Nephron (organoid): ENCODE results near the gene GAB1.
"Not testable (repeated sequence)": the region's sequence is repeated elsewhere in the genome, so short reads cannot be mapped to it uniquely, and the experiment has no call there.

ENCODE experiments used
- H3K27ac Mint-ChIP-seq, 3 experiments: 2 replicates each; pipeline ENCODE4 v1.8.0; 2020; ENCODE audit warnings: mixed read lengths in 3 of 3, mild to moderate bottlenecking in 2 of 3, moderate library complexity in 1 of 3
- H3K27me3 Mint-ChIP-seq: 2 replicates; pipeline ENCODE4 v1.8.0; 2021; ENCODE audit warnings: low read depth, mild to moderate bottlenecking, moderate library complexity, mixed read lengths
- H3K36me3 Mint-ChIP-seq: 2 replicates; pipeline ENCODE4 v1.8.0; 2020; ENCODE audit warnings: low read depth, mixed read lengths
- H3K4me1 Mint-ChIP-seq: 2 replicates; pipeline ENCODE4 v1.8.0; 2020; ENCODE audit warnings: mixed read lengths
- H3K4me3 Mint-ChIP-seq, 3 experiments: 2 replicates each; pipeline ENCODE4 v1.8.0; 2020; ENCODE audit warnings: mild to moderate bottlenecking in 3 of 3, mixed read lengths in 3 of 3, moderate library complexity in 2 of 3
- H3K9me3 Mint-ChIP-seq: 2 replicates; pipeline ENCODE4 v1.8.0; 2020; ENCODE audit warnings: mixed read lengths
- TF ChIP-seq, protein P1 (sequence below), 3 experiments: fragments of 200-600 bp; sonication (generic); IDR thresholded peaks; one replicate each; pipeline ENCODE4 v1.5.0; 2021; ENCODE audit warnings: antibody characterized with exemption in 3 of 3; ENCODE audit not compliant: unreplicated experiment in 3 of 3

The GAB1 gene

DNA sequence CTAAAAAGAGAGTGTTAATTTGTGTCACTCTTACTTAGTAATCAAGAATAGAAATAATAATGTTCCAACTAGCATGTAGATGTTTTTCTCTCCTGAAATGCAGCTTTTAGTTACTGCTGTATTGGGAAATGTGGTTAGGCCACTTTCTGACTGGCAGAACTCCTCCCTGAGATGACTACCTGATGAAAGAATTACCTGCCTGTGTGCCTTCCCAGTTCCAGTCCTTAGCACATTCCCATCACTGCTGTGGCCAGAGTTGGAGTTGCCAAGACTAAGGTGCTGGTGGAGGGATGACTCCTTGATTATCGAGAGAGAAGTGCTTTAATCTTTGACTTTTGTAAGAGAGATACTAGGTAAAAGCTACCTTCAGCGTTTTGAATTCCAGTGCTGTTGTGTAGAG lies 9.5 kb downstream of the GAB1 start:
- TF ChIP-seq, protein P1, sequence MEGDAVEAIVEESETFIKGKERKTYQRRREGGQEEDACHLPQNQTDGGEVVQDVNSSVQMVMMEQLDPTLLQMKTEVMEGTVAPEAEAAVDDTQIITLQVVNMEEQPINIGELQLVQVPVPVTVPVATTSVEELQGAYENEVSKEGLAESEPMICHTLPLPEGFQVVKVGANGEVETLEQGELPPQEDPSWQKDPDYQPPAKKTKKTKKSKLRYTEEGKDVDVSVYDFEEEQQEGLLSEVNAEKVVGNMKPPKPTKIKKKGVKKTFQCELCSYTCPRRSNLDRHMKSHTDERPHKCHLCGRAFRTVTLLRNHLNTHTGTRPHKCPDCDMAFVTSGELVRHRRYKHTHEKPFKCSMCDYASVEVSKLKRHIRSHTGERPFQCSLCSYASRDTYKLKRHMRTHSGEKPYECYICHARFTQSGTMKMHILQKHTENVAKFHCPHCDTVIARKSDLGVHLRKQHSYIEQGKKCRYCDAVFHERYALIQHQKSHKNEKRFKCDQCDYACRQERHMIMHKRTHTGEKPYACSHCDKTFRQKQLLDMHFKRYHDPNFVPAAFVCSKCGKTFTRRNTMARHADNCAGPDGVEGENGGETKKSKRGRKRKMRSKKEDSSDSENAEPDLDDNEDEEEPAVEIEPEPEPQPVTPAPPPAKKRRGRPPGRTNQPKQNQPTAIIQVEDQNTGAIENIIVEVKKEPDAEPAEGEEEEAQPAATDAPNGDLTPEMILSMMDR (IDR thresholded peaks at IDR 0.05; ENCODE audit: unreplicated experiment in 3 of 3) = no peak

DNA sequence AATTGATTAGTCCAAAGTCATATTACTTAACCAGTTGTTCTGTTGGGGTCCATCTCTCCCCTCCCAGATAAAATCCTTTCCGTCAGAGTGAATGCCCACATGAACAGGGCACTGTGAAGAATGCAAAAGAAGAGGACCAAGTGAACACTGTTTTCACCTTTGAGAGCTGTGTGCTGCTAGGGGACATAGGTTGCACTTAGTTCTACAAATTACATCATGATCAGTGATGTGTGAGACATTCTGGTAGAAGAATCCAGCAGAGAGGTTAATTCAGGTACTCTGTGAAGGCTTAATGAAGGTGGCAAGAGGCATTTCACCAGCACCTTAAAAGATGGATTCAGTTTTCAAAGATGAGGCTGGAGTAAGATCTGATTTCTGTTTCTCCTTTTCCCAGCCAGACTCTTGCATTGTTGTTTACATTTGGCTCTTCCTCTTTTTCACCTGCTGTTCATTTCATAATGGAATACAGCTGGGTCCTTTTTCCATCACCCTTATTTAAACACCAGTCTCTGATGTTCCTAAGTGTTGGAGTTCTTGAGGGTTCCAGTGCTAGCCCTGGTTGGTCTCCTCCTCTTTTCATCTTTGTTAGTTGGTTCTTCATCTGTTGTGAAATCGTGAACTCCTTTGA lies 10.9 kb downstream of the GAB1 start:
- H3K36me3 Mint-ChIP-seq = no peaks in the 10 kb centered on the region
- H3K27me3 Mint-ChIP-seq = no peaks in the 10 kb centered on the region
- no peak overlapping the region for H3K4me3 Mint-ChIP-seq
- TF ChIP-seq, protein P1 (IDR thresholded peaks at IDR 0.05; ENCODE audit: unreplicated experiment in 3 of 3) = no peak
- H3K9me3 Mint-ChIP-seq = no peaks in the 10 kb centered on the region
- H3K4me1 Mint-ChIP-seq = peaks cover 51% of the 10 kb centered on the region
- no peak overlapping the region for H3K27ac Mint-ChIP-seq

More for the DNA sequence above, 9.5 kb downstream of the GAB1 start:
- Mint-ChIP-seq H3K27ac (peak overlapping the region in 2 of 3 experiments; percentile 56 to 84), H3K9me3 (no peaks in the 10 kb centered on the region), H3K4me1 (peaks cover 45% of the 10 kb centered on the region), H3K36me3 (no peaks in the 10 kb centered on the region), H3K4me3 (no peak overlapping the region), H3K27me3 (no peaks in the 10 kb centered on the region)

DNA sequence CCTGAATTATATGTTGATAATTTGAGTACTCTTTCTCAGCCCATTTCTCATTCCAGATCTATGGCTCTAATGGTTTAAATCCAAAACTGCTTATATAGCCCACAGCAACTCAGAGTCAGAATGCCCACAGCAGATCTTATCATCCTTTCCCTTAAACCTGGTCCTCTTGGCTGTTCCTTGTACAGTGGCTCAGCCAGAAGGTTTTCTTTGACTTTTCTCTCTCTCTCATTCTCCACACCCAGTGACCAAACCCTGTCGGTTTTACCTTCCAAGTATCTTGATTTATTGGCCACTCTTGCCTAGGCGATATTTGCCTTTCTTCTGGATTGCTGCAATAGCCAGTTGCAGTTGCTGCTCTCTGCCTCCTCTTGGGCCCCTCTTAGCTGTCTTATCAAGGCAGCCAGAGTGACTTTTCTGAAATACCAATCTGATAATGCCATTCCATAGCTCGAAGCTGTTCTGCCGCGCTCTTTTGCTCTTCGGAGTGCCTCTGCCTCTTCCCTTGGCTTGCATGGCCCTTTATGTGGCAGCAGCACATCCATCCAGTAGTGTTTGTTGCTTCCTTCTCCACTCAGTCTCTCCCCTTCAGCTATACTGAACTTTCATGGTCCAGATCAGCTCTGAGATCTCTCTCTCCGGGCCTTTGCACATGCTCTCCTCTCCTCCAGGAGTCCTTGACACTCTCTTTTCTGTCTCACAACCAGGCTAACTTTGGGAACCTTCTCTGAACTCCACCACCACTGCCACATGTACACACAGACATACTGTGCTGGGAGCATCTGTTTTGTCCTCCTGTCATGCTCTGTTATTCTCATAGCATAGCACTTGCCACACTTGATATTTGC lies 11.8 kb downstream of the GAB1 start:
- peak overlapping the region in 2 of 3 experiments; percentile 4 to 8 for H3K27ac Mint-ChIP-seq
- H3K27me3 Mint-ChIP-seq = no peaks in the 10 kb centered on the region
- TF ChIP-seq, protein P1 (IDR thresholded peaks at IDR 0.05; ENCODE audit: unreplicated experiment in 3 of 3) = no peak
- H3K4me3 Mint-ChIP-seq = no peak overlapping the region
- H3K4me1 Mint-ChIP-seq = peaks cover 52% of the 10 kb centered on the region
- no peaks in the 10 kb centered on the region for H3K36me3 Mint-ChIP-seq
- H3K9me3 Mint-ChIP-seq = no peaks in the 10 kb centered on the region

DNA sequence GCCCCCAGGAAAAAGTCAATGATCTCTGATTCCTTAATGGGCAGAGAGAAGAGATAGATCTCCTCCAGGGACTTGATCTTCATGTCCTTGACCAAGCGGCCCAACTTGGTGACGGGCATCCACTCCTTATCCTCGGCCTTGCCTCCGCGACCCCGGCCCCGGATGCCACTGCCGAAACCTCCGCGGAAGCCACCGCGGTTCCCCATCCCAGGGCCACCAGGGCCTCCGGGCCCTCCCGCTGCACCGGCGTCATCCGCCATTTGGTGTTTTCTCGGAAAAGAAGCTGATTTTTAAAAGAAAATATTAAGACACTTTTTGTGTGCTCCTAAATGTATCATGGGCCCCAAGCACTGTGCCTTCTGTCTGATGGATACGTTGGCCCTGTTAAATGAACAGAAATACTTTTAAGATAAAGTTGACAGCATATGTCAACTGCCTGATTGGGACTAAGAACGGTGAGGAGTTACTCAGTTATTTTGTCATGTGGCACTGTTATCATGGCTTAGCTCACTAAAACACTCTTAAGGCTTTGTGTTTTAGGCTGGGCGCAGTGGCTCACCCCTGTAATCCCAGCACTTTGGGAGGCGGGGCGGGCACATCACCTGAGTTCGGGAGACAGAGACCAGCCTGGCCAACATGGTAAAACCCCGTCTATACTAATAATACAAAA lies 13.3 kb downstream of the GAB1 start:
- not testable (repeated sequence) for H3K36me3 Mint-ChIP-seq, H3K9me3 Mint-ChIP-seq, H3K27ac Mint-ChIP-seq, H3K27me3 Mint-ChIP-seq, H3K4me3 Mint-ChIP-seq
- peaks cover 52% of the 10 kb centered on the region for H3K4me1 Mint-ChIP-seq

DNA sequence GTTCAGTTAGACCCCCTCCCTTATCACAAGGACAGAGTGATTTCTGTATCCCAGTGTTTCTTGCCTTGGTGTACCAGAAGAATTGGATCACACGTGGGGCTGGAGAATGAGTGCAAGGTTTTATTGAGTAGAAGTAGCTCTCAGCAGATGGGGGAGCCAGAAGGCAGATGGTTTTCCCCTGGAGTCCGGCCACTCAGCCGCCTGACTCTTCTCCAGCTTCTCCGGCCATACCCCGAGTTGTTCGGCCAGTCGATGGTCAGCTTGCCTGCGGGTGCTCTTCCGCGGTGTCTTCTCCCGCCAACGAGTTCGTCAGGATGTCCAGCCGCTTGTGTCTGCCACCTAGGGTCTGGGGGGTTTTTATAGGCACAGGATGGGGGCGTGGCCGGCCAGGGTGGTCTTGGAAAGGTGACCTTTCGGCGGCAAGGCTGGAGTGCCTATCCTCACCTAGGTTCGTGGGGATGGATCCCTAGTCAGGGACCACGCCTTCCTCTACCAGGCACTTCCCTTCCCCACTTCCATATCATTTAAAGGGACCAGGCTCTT lies 14.5 kb downstream of the GAB1 start:
- TF ChIP-seq, protein P1 (IDR thresholded peaks at IDR 0.05; ENCODE audit: unreplicated experiment in 3 of 3) = no peak
- Mint-ChIP-seq H3K27ac (peak overlapping the region in 2 of 3 experiments; percentile 70 to 80), H3K9me3 (no peaks in the 10 kb centered on the region), H3K27me3 (no peaks in the 10 kb centered on the region), H3K4me1 (peaks cover 52% of the 10 kb centered on the region), H3K36me3 (no peaks in the 10 kb centered on the region), H3K4me3 (no peak overlapping the region)
